GM19438 (cell line): ENCODE results near the gene SLX4IP.

ENCODE experiments used
- ATAC-seq: cut with Tn5 transposase; IDR thresholded peaks from one replicate; pipeline ENCODE4 v1.9.1; 2021; ENCODE audit warnings: low read depth; ENCODE audit not compliant: unreplicated experiment

SLX4IP gene

DNA sequence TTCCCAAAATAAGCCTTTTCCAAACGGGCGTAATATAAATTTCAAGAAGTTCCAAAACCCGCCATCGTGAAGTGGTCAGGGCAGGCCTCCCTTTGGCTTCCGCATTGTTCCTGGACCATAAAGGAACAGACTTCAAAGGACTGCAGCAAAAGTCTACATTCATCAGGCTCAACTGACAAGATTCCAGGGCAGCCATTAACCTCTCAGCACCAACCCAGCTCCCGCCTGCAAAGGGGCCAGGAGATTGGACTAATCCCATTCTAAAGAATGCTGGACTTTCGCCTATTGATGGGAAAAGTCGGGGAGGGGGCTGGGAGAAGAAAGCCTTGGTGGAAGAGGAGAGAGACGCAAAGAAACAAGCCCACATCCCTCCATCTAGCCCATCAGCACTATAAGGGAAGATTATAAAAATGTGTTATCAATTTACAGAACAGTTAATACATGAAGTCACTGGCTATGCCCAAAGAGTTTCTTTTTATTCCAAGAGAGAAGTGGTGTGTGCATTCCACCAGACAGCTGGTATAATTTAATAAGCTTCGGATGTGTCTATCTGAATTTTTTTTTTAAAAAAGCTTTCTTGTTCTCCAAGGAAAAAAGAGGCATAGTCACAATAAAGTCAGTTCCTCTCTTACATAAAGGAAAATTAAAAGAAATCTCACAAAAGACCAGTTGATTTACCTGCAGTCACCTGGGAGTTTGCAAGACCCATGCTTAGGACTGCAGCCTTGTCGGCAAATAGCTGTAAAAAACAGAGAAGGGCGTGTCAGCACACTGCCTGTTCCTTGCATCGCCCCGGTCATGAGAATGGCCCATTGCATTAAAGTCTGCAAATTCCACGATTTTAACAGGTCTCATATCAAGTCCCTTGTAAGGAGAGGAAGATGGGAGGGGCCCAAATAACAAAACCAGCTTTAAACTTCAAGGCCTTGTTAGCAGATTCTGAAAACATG is 220.9 kb downstream of the SLX4IP start:
- ATAC-seq: no peak

- no peak for ATAC-seq
These were observed 222.3 kb downstream of the SLX4IP start for GRCh38 chr20:10657453-10657852.

DNA sequence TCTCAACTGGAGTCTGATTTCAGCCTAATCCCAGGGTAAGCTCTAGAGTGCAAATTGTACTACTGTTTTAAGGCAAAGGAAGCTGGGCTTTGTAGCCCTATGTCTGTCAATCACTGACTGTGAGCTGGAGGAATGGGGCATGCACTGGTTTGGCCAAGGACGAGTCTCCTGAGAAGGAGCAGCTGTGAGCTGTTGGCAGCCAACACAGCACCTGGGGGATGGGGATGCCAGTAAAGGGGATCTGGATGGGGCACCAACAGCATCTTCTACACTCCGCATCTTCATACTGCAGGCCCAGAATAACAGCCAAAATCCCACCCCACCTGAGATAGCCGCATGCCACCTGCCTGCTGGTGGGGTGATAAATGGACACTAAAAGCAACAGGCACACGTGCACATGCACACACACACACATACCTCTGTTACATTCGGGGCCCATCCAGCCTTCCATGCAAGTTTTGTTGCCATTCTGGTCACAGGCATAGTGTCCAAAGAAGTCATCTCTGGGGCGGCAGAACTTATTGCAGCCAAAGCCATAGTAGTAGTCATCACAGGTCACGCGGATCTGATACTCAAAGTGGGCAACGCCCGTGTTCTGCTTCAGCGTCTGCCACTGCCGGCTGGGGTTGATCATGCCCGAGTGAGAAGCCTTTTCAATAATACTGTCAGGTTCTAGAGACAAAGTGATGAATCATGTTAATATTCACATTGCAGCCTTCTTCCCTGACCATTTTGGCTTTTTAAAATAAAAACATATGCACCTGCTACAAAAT is 223.1 kb downstream of the SLX4IP start:
- ATAC-seq: no peak

- no peak for ATAC-seq
These were observed 223.9 kb downstream of the SLX4IP start for GRCh38 chr20:10658876-10659632.

DNA sequence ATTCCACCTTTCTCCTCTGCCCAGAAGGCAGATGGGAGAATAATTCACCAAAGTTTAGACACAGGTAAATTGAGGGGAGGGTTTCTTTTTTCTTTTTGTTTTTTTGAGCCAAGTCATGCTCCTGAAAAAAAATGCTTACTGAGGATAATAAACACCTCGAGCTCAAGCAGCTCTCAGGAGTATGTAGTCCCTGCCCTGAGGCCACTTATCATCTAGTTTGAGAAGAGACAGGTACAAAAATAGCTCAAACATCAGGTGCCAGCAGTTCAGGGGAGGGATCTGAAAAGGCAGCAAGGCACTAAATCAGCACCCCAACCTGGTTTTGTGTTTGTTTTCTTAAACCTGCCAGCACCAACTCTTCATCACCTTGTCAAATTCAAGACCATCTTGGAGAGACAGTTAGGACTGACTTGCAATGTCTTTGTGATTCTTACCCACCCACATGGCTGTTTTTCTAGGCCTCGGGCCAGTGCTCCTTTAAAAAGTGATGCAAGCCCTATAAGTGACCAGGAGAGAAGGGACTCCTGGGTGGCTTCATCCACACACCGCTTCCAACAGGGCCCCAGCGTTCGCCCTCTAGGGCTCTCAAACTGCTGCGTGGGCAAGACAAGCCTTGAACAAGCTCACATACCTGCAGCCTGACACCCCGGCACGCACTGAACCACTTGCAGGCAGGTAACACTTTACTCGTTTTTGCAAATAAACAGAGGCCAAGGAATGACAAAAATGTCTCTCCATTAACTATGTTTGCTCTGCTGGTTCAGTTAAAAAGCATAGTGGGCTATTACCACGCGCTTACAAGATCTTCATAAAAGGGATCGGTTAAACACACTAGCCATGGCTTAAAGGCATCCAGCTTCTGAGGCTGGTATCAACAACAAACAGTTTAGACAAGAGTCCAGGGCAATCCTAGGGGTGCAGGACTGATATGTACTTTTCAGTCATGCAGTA is 224.8 kb downstream of the SLX4IP start:
- no peak for ATAC-seq

GRCh38 chr20:10660661-10661060 is 225.6 kb downstream of the SLX4IP start:
- no peak for ATAC-seq

GRCh38 chr20:10661261-10661660 is 226.2 kb downstream of the SLX4IP start:
- no peak for ATAC-seq

- ATAC-seq: no peak
These were observed 227.0 kb downstream of the SLX4IP start for GRCh38 chr20:10662151-10662550.

DNA sequence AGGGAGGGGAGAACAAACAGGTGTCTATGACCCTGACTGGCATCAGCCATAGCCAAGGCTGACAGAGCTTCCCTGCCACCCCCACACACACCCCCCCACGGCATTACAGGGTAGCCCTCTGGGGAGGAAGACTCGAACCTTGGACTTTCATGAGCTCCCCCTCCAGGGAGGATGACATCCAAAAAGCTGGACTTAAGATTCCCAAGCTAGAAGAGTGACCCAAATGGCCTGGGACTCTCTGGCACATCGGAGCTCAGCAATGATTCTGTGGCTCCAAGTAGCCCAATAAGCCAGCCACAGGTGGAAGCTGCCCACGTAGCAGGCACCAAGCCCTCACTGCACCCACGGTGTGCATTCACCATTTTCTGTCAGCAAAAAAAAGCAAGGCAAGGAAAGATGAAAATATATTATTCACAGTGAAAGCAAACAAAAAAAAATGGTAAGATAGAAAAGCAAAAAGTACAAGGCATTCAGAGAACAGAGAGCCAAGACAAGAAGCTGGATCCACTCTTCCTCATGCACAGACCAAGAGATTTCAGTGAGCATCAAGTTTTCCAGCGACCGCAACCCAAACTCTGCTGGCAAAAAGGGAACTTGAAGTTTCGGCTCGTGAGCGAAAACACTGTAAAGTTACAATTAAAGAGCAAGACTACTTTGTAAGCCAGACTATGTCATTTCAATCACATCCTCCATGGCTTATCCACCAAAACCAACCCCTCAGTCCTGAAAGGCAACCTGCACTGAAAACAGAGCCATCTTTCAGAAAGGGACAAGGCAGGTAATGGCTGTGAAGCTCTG is 227.8 kb downstream of the SLX4IP start:
- no peak for ATAC-seq

DNA sequence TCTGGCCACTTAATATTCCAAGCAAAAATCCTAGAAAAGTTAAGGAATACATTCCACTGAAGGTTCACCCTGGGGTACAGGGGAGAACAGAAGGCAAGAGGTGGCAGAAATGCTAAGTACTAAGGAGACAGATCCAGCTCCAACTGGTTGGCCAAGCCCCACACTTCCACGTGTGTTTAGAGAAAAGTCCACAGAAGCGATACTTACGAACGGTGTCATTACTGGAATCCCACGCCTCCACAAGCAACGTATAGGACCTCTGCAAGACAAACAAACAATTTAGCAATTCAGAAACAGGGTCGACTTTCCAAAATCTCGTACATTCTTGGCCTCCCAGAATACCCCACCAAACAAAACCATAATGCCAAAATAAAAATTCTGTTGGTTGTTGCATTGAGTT is 228.7 kb downstream of the SLX4IP start:
- ATAC-seq: no peak

DNA sequence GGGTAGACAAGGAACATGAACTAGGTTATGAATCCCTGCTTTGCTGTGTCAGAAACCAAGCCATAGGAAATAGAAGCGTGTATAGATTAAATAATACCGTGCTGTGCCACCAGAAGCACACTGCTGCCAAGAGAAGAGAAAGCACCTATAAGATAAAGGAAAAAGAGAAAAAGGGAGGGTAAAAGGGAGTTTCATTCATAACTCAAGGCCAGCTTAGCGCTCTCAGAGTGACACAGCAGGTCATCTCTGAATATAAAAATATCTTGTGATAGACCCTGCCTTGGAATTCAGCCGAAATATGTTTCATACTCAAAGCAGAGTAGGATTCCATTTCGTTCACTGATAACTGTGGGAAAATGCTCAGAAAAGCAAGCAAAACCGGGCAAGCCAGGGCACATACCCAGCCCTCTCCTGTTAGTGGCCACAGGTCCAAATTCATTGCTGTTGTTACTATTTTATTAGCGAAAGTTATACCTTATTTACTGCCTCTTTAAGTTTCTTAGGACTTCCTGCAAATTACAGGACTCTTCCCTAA is 230.0 kb downstream of the SLX4IP start:
- no peak for ATAC-seq

DNA sequence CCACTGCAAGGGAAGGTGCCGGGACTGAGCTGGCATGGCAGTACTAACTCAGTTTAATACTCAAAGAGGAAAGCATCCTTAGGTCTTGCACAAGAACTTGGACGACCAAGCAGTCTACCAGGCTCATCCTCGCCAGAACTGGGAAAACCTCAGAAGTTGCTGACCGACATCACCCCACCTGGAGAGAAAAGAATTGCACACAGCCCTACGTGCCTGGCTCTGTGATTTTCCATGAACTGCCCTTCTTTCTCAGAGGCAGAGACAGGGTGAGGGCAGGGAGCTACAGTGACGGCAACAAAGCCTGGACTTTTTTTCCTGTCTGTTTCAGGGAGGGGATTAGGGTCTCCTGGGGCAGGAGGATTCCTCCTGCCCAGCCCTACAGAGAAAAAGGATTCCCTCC is 230.7 kb downstream of the SLX4IP start:
- no peak for ATAC-seq

DNA sequence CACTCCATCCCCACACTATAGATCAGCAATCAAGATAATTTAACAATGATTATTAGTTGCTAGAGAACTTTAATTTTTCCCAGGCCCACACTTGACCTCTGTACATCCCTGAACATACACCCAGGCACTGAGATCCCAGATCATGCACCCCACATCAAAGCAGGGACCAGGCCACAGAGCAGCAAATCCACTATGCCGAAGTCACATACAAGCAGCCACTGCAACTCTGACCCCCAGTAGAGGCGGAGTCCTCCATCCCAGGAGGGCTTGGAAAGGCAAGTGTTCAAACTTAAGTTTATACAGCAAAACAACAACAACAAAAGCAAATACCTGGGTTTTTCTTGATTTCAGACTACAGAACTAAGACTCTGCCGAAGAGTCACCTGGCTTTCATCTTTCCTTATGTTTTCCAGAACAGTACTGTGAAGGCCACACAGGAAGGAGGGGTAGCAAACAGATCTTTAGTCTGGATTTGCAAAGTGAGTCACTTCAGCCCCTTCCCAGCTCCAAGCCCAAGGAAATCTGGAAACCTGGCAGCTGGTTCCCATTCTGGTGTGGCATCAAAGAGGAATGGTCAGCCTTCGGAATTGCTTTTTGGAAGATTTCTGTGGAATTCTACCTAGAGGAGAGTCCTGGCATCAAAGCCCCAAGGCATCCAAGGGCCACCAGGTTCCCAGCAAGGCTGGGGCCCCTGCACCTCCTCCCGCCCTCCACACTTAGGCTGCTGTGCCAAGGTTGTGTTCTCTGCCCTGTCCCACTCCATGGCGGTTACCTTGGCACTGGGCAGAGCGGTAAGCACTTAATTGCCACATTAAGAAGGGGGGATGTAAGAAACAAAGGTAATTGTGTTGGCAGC is 231.3 kb downstream of the SLX4IP start:
- ATAC-seq: no peak

DNA sequence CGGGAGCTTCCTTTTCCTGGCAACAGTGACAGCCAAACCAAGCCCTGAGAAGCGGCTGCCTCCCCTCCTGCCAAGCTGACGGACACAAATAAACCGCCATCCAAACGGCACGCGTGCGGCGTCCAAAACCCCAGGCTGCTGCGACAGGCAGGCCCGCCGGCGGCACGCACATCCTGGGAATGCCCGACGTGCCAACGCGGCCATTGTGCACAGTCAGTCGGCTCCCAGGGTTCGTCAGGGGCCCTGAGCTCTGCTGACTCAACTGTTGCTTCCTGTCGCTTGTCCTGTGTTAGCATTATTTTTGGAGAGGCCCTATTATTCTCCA is 231.9 kb downstream of the SLX4IP start:
- ATAC-seq: no peak

DNA sequence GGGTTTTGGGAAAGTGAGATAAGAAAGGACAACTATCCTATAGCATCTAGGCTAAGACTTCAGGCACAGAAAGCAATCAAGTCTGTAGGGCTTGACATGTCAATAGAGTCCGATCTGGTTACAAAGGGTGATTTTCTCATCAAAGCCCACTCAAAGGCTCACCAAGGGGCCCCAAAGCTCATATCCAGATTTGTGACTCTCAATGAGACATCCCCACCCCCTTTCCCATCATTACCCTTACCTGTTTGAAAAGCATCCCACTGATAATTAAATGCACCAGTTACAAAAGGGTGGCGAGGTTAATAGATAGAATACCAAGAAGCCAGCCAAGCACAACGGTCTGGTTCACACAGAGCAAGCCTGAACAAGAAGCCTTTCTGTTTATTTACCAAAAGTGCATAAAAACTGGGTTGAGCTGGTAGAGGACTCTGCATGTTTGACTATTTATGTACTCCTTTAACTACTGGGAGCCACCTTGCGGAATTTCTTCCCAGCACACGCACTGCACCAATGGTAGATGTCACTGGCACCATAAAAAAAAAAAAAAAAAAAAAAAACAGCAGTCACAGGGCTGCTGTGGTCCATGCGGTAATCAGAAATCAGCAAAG is 232.6 kb downstream of the SLX4IP start:
- ATAC-seq: no peak

DNA sequence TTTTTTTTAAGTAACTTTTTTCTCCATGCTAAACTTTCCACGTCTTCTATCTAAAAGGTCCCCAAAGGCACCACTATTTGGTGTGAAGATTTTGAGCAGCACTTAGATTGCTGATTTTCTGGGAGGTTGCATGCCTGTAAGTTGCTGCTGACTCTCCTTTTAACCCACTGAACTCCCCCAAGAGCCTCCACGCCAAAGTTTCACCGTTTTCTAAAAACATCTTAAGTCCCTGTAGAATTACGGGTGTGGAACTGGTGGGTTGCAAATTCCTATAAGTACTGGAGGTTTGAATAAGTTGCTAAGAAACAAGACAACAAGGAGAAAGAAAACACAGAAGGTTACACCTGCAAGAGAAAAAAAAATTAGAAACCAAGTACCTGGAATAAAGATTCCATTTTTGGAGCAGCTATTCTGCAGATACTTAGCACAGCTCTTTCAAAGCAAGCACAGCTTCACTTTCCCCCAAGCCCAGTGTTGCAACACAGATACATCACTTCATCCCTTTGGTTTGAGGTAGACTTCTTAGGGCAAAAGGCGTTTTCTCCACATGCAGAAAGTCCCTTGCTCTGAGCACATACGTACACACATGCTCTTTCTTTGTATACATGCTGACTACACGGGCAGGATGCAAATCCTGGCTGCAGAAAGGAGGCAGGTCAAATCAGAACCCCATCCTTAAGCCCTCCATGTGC is 233.7 kb downstream of the SLX4IP start:
- ATAC-seq: no peak

GRCh38 chr20:10669843-10670446 is 234.8 kb downstream of the SLX4IP start:
- no peak for ATAC-seq
